ENCODE results near the gene GABRD.

GABRD gene

GRCh38 chr1:2032737-2033136 is 13.6 kb downstream of the GABRD start:
- ChIA-PET CTCF (interaction anchor here (0.6 to 4.6 kb wide), 2 partner anchors 10 to 12 kb away, joined by 5 to 20 read pairs; no protein-coding TSS in a partner anchor), POLR2A (ENCODE audit: low non-redundant PET) (no interaction called here)
- no peak overlapping the region for H3K27ac ChIP-seq
- TF ChIP-seq, protein P1, sequence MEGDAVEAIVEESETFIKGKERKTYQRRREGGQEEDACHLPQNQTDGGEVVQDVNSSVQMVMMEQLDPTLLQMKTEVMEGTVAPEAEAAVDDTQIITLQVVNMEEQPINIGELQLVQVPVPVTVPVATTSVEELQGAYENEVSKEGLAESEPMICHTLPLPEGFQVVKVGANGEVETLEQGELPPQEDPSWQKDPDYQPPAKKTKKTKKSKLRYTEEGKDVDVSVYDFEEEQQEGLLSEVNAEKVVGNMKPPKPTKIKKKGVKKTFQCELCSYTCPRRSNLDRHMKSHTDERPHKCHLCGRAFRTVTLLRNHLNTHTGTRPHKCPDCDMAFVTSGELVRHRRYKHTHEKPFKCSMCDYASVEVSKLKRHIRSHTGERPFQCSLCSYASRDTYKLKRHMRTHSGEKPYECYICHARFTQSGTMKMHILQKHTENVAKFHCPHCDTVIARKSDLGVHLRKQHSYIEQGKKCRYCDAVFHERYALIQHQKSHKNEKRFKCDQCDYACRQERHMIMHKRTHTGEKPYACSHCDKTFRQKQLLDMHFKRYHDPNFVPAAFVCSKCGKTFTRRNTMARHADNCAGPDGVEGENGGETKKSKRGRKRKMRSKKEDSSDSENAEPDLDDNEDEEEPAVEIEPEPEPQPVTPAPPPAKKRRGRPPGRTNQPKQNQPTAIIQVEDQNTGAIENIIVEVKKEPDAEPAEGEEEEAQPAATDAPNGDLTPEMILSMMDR (conservative IDR thresholded peaks at IDR 0.05; ENCODE audit: low read depth): no peak
- no peak for DNase-seq (ENCODE audit: low spot score)

- ChIA-PET POLR2A (ENCODE audit: low non-redundant PET) (no interaction called here), CTCF (interaction anchor here (0.6 to 4.6 kb wide), 2 partner anchors 10 to 12 kb away, joined by 5 to 20 read pairs; no protein-coding TSS in a partner anchor)
- no peak for DNase-seq (ENCODE audit: low spot score)
- H3K27ac ChIP-seq: no peak overlapping the region
- TF ChIP-seq, protein P1 (conservative IDR thresholded peaks at IDR 0.05; ENCODE audit: low read depth): no peak
These were observed 14.0 kb downstream of the GABRD start for GRCh38 chr1:2033165-2033564.

- ChIA-PET POLR2A (ENCODE audit: low non-redundant PET) (no interaction called here), CTCF (no interaction called here)
These were observed 17.1 kb downstream of the GABRD start for GRCh38 chr1:2036287-2036686.

DNA sequence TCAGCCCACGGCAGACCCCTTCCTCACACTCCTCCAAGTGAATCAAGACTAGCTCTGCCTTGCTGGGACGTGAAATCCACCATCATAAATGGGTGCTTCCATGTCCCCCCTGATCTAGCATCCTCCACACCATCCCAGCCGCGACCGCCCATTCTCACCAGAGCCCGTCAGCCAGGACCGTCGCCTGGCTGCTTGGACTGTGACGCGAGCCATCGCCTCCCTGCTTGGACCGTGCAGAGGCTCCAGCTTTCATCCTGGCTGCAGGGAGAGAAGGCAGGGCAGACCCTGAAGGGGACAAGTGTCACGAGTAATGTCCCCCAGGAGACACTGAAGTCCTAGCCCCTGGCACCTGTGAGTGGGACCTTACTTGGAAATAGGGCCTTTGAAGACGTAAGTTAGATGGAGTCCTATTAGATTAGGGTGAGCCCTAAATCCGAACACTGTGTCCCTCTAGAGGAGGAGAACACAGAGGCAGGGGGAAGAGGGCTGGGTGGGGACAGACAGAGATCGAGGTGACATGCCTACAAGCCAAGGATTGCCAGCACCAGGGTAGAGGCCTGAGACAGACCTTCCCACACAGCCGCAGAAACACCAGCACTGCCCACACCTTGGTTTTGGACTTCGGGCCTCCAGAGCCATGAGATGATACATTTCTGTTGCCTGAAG is 18.3 kb downstream of the GABRD start:
- DNase-seq (ENCODE audit: low spot score): no peak
- CTCF ChIA-PET: interaction anchor here (0.6 kb wide), 1 partner anchor 13 kb away, joined by 4 read pairs; the partner anchor contains the start of gene PRKCZ
- no peak overlapping the region for H3K27ac ChIP-seq
- POLR2A ChIA-PET (ENCODE audit: low non-redundant PET): no interaction called here
- TF ChIP-seq, protein P1 (conservative IDR thresholded peaks at IDR 0.05; ENCODE audit: low read depth): no peak

More at GRCh38 chr1:2036287-2036686, 17.1 kb downstream of the GABRD start:
- H3K27ac ChIP-seq: no peak overlapping the region
- DNase-seq (ENCODE audit: low spot score): no peak
- TF ChIP-seq, protein P1 (conservative IDR thresholded peaks at IDR 0.05; ENCODE audit: low read depth): no peak

- ChIA-PET POLR2A (ENCODE audit: low non-redundant PET) (no interaction called here), CTCF (no interaction called here)
- H3K27ac ChIP-seq: no peak overlapping the region
- DNase-seq (ENCODE audit: low spot score): no peak
- TF ChIP-seq, protein P1 (conservative IDR thresholded peaks at IDR 0.05; ENCODE audit: low read depth): no peak
These were observed 19.1 kb downstream of the GABRD start for GRCh38 chr1:2038229-2038628.

DNA sequence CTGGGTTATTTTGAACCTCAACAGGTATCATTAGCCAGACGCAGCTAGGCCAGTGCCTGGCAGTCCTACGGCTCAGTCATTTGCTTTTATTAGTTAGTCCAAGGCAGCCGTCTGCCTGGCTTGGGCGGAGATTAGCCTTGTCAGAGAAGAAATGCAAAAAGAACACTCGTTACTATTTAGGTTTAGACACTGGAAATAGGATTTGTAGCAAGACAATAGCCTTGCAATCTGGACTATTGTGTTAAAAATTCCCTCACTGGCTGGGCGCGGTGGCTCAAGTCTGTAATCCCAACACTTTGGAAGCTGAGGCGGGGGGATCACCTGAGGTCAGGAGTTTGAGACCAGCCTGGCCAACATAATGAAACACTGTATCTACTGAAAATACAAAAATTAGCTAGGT is 20.1 kb downstream of the GABRD start:
- TF ChIP-seq, protein P1 (conservative IDR thresholded peaks at IDR 0.05; ENCODE audit: low read depth): no peak
- POLR2A ChIA-PET (ENCODE audit: low non-redundant PET): no interaction called here
- H3K27ac ChIP-seq: no peak overlapping the region
- DNase-seq (ENCODE audit: low spot score): no peak
- CTCF ChIA-PET: interaction anchor here (0.5 to 0.7 kb wide), 2 partner anchors 84 to 103 kb away, joined by 3 read pairs; no protein-coding TSS in a partner anchor
